CD4-positive, alpha-beta T cell (primary cell): ENCODE results near the gene TIAM1. TPM values are rescaled to one million over a fixed set of nuclear protein-coding genes. Genes with fewer than 3 reads are reported as not detected.
A peak's percentile ranks its signal among the peaks of the same experiment; 100 is the strongest.

Experiments
- ATAC-seq: fragments of 200-7000 bp; cut with Tn5 transposase; one replicate; pipeline ENCODE4 v1.10.0; 2022; ENCODE audit warnings: mild to moderate bottlenecking; ENCODE audit not compliant: poor library complexity
- CTCF ChIA-PET: fragments of 350-600 bp; sonication (Branson Sonifier 250); formaldehyde crosslinking; loops from one replicate; lab custom pipeline; 2021; ENCODE audit warnings: antibody characterized with exemption, inconsistent platforms; lab: Charles Lee
- POLR2A ChIA-PET: fragments of 350-600 bp; sonication (Branson Sonifier 250); formaldehyde crosslinking; loops from one replicate; lab custom pipeline; 2021; ENCODE audit warnings: antibody characterized with exemption, inconsistent platforms; lab: Charles Lee
- DNase-seq, 14 experiments: peaks; one replicate each; pipeline ENCODE4 v3.0.0-alpha.2; 2013 to 2020; ENCODE audit warnings: mixed read lengths in 2 of 14
- H3K27ac ChIP-seq, 2 donors: one replicate each; pipeline versions ENCODE4 v1.5.1 to v1.7.0; 2013; ENCODE audit warnings: low read length in 2 of 2, low read depth in 1 of 2, mild to moderate bottlenecking in 1 of 2
- H3K27me3 ChIP-seq, 2 experiments: 1 replicate in 1 of 2; 2 replicates in 1 of 2; pipeline versions ENCODE4 v1.6.1 to v1.7.0; 2013; ENCODE audit warnings: low read length in 2 of 2, control low read depth in 1 of 2, mild to moderate bottlenecking in 1 of 2, moderate library complexity in 1 of 2; ENCODE audit not compliant: insufficient read depth in 2 of 2, control insufficient read depth in 1 of 2
- H3K36me3 ChIP-seq: one replicate; pipeline ENCODE4 v1.6.1; 2013; ENCODE audit warnings: low read length, control low read depth; ENCODE audit not compliant: insufficient read depth
- H3K4me1 ChIP-seq: one replicate; pipeline ENCODE4 v1.6.1; 2013; ENCODE audit warnings: low read length, control low read depth; ENCODE audit not compliant: insufficient read depth
- H3K4me3 ChIP-seq: one replicate; pipeline ENCODE4 v1.5.1; 2013; ENCODE audit warnings: mild to moderate bottlenecking, low read length, moderate library complexity
- H3K9me3 ChIP-seq, 2 experiments: 1 replicate in 1 of 2; 2 replicates in 1 of 2; pipeline versions ENCODE4 v1.6.1 to v1.7.0; 2013; ENCODE audit warnings: low read length in 2 of 2, mild to moderate bottlenecking in 2 of 2, control low read depth in 1 of 2, moderate library complexity in 1 of 2; ENCODE audit not compliant: control insufficient read depth in 1 of 2, insufficient read depth in 1 of 2
- H3K27ac Mint-ChIP-seq: one replicate; pipeline ENCODE4 v1.8.0; 2020; ENCODE audit warnings: mixed read lengths
- H3K27me3 Mint-ChIP-seq: one replicate; pipeline ENCODE4 v1.8.0; 2021; ENCODE audit warnings: mixed read lengths
- H3K36me3 Mint-ChIP-seq: one replicate; pipeline ENCODE4 v1.8.0; 2021; ENCODE audit warnings: low read depth, mixed read lengths
- H3K4me1 Mint-ChIP-seq: one replicate; pipeline ENCODE4 v1.8.0; 2021; ENCODE audit warnings: low read depth, mixed read lengths
- H3K4me3 Mint-ChIP-seq: one replicate; pipeline ENCODE4 v1.8.0; 2020; ENCODE audit warnings: mild to moderate bottlenecking, mixed read lengths
- H3K9me3 Mint-ChIP-seq: one replicate; pipeline ENCODE4 v1.8.0; 2020; ENCODE audit warnings: mixed read lengths
- CTCF ChIP-seq: fragments of 200-600 bp; IDR thresholded peaks from one replicate; pipeline ENCODE4 v1.8.0; 2022; ENCODE audit warnings: antibody characterized with exemption, mild to moderate bottlenecking
- intact Hi-C, 2 experiments: fragments of 100-400 bp; cut with DNase I in 1 of 2; cut with micrococcal nuclease in 1 of 2; formaldehyde crosslinking; loops; one replicate each; pipeline versions ENCODE4 v1.15.1 to v1.9.0; 2023 to 2025; cut with DNase I, micrococcal nuclease
- total RNA-seq, 174 experiments: library from RNA in 2 of 174; stranded (reverse) in 2 of 174; gene quantifications; one replicate each; pipeline ENCODE4 v1.2.3 and lab custom pipeline; 2021 to 2026

Gene TIAM1
- total RNA-seq, 2 experiments from 2014 or later: 39.6 to 39.8 TPM

- no peaks in the 10 kb centered on the region for H3K36me3 ChIP-seq
- peaks cover 22% of the 10 kb centered on the region for H3K4me1 ChIP-seq
- H3K4me3 ChIP-seq: no peak overlapping the region
- Mint-ChIP-seq H3K27me3 (no peaks in the 10 kb centered on the region), H3K9me3 (no peaks in the 10 kb centered on the region), H3K4me3 (no peak overlapping the region), H3K36me3 (no peaks in the 10 kb centered on the region), H3K27ac (peak overlapping the region; percentile 3), H3K4me1 (peaks cover 25% of the 10 kb centered on the region)
- CTCF ChIA-PET: no interaction called here
- no peak for DNase-seq
- H3K27me3 ChIP-seq: no peaks in the 10 kb centered on the region
- H3K27ac ChIP-seq: no peak overlapping the region
- no peaks in the 10 kb centered on the region for H3K9me3 ChIP-seq
- POLR2A ChIA-PET: no interaction called here
- no peak for ATAC-seq
- TF ChIP-seq CTCF: no peak
- intact Hi-C loops: no loop called here
Observed at GRCh38 chr21:31281561-31281960, 62.5 kb downstream of the TIAM1 start.

GRCh38 chr21:31279986-31280385 is 64.1 kb downstream of the TIAM1 start:
- Mint-ChIP-seq H3K36me3 (no peaks in the 10 kb centered on the region), H3K4me3 (no peak overlapping the region), H3K9me3 (no peaks in the 10 kb centered on the region), H3K27me3 (no peaks in the 10 kb centered on the region), H3K27ac (no peak overlapping the region), H3K4me1 (peaks cover 25% of the 10 kb centered on the region)
- Histone ChIP-seq H3K27me3 (no peaks in the 10 kb centered on the region), H3K36me3 (no peaks in the 10 kb centered on the region), H3K4me1 (peaks cover 20% of the 10 kb centered on the region), H3K27ac (no peak overlapping the region), H3K4me3 (no peak overlapping the region), H3K9me3 (no peaks in the 10 kb centered on the region)
- intact Hi-C loops: no loop called here
- ChIA-PET CTCF (no interaction called here), POLR2A (no interaction called here)
- no peak for TF ChIP-seq CTCF
- ATAC-seq: no peak
- DNase-seq: no peak

- intact Hi-C loops: no loop called here
- ChIA-PET POLR2A (no interaction called here), CTCF (no interaction called here)
- no peak overlapping the region for H3K4me3 Mint-ChIP-seq
- Histone ChIP-seq H3K4me1 (peaks cover 15% of the 10 kb centered on the region), H3K27ac (no peak overlapping the region), H3K36me3 (no peaks in the 10 kb centered on the region), H3K4me3 (no peak overlapping the region), H3K27me3 (no peaks in the 10 kb centered on the region), H3K9me3 (peaks cover 0 to 6% of the 10 kb centered on the region in 2 experiments)
- ATAC-seq (no peak), DNase-seq (no peak)
- H3K27ac Mint-ChIP-seq: no peak overlapping the region
- no peaks in the 10 kb centered on the region for H3K27me3 Mint-ChIP-seq
- H3K9me3 Mint-ChIP-seq: no peaks in the 10 kb centered on the region
- H3K4me1 Mint-ChIP-seq: peaks cover 24% of the 10 kb centered on the region
- no peak for TF ChIP-seq CTCF
- H3K36me3 Mint-ChIP-seq: no peaks in the 10 kb centered on the region
Observed at GRCh38 chr21:31279214-31279613, 64.8 kb downstream of the TIAM1 start.
